GM18520 (cell line): ENCODE measurements around the gene NPBWR2.

ENCODE experiments used
- ATAC-seq: cut with Tn5 transposase; IDR thresholded peaks from one replicate; pipeline ENCODE4 v1.9.1; 2021; ENCODE audit not compliant: unreplicated experiment

NPBWR2 gene

GRCh38 chr20:64062596-64063388 is 44.6 kb downstream of the NPBWR2 start, which contains the start of gene TCEA2:
Gene TCEA2 (plus strand): TSS chr20:64063198. CDS start chr20:64063313, 115 bp downstream.
- ATAC-seq = peak; percentile 74

GRCh38 chr20:64062276-64062595 is 45.1 kb downstream of the NPBWR2 start:
- ATAC-seq = no peak

GRCh38 chr20:64058536-64058935 is 48.8 kb downstream of the NPBWR2 start:
- ATAC-seq = no peak

- ATAC-seq = no peak
These were observed 49.5 kb downstream of the NPBWR2 start for GRCh38 chr20:64057628-64058498.

DNA sequence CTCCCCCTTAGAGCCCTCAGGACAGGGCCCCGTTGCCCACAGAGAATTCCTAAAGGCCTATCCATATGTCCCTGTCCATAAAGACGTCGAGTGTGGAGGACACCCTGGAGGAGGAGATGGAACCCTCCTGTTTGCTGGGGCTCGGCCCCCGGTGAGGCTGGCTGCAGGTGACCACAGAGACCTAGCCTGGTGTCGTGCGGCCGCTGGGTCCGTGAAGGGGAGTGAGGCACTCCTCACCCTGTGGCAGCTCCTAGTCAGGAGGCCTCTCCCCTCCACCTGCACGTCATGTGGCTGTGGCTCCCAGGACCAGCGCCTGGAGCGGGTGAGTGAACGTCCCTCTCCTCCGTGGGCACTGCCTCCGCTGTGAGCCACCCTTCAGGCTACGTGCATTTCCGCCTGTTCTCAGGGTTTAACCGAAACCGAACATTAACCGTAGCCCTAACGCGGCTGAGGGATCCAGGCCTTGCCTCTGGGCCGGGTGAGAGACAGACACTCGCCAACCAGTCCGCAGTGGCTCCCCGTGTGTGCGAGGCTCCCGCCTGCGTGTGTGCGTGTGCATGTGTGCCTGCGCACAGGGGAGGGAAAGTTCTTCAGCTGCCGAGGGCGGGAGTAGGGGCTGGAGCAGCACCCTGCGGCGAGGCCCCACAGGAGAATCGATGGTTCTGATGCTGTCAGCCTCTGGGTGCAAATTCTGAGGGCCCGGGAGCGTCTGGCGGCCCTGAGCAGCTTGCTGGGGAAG is 50.3 kb downstream of the NPBWR2 start:
- ATAC-seq = no peak

GRCh38 chr20:64056639-64056888 is 50.8 kb downstream of the NPBWR2 start:
- ATAC-seq = no peak

DNA sequence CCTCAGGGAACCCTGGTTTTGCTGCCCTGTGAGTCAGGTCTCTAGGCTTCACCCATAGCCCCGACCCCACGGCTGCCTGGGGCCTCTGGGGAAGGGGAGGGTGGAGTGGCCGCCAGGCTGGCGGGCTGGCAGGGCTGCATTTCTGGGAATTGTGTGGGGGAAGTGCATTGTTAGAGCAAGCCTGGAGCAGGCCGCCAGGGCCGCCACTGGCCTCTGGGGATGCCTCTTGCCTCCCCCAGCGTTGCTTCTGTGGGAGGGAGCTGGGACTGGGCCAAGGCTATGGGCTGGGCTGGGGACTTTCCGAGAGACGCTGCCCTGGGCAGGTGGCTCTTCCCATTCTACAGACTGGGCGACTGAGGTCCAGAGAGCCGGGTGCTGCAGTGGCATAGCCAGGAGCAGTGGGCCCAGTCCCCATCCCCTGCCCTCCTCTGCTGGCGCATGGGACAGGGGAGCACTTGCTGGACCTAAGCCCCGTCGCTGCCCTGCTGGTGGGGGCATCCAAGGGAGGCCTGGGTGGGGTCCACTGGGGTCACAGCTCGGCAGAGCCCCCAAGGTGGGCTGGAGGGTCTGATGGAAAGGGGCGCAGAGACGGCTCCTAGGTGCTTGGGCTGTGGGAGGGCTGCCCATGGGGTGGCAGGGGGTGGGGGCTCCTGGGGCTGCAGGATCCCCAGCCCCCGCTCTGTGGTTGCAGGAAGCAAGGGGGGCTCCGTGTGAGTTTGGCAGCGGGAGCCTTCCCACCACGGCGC is 51.3 kb downstream of the NPBWR2 start:
- no peak for ATAC-seq

DNA sequence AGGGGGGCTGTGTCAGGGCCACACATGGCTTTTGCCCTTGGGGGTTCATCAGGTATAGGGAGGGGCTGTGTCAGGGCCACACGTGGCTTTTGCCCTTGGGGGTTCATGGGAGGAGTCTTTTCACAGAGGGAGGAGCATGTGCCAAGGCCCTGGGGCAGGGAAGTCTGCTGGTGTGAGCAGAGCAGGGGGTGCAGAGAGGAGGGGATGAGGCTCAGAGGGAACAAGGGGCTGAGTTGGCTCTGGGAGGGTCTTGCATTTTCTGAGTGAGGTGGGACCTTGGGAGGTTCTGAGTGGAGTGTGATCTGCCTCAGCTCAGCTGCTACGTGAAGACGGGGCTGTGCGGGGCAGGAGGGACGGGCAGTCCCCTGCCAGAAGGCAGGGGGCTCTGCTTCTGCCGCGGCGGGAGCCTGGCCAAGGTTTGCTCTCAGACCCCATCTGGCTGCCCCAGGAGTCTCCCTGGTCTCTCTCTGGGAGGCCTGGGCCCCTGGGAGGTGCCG is 51.9 kb downstream of the NPBWR2 start:
- no peak for ATAC-seq

DNA sequence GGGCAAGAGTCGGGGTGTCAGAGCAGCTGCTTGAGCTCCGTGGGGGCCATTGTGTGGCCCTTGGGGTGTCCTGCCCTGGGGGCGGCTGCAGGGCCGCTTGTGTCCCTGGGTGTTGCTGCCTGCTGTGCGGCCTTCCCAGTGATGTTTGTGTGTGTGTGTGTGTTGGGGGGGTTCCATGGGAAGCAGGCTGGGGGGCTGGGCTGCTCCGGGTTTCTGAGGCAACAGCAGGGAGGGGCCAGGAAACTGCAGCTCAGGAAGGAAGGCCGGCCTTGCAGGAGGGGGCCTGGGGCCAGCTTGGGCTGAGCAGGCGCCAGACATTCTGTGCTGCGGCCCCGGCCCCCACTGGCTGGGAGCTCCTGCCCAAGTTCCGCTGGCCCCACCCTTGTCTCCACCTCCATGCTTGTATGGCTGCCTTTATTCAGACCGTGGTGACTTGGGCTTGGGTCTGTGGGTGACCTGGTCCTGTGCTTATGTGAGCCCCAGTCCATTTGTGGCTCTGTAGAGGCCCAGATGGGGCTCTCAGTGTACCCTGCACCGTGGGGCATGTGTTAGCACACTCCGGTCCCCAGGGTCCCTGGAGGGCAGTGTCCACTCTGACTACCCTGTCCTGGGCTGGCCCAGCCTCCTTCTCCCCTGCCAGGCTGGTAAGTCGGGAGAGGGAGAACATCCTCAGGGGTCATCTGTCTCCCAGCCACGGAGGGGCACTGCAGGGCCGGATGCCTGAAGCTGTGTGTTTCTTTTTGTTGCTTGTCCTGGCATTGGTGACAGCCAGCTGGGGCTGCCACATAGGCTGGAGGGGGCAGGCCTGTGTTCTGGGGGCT is 53.3 kb downstream of the NPBWR2 start:
- ATAC-seq = no peak
